Esophagus squamous epithelium (tissue), 5 donors: Measurements from ENCODE around the gene RBM4B. TPM values are rescaled to one million over a fixed set of nuclear protein-coding genes. Genes with fewer than 3 reads are reported as not detected.
"Not testable (repeated sequence)": the region's sequence is repeated elsewhere in the genome, so short reads cannot be mapped to it uniquely, and the experiment has no call there.

ENCODE experiments used
- DNase-seq: peaks from one replicate; lab custom pipeline; 2025; lab: John Stamatoyannopoulos, UW
- H3K27ac ChIP-seq, 4 donors: fragments of 200-600 bp; sonication (generic); one replicate each; pipeline ENCODE4 v1.5.1; 2016 to 2019; ENCODE audit warnings: mild to moderate bottlenecking in 1 of 4
- H3K27me3 ChIP-seq, 4 donors: fragments of 200-600 bp; sonication (generic); 1 replicate in 3 of 4; 2 replicates in 1 of 4; pipeline versions ENCODE4 v1.5.1 to v1.6.0; 2017 to 2021; ENCODE audit warnings: antibody characterized with exemption in 1 of 4
- H3K36me3 ChIP-seq, 3 donors: fragments of 200-600 bp; sonication (generic); one replicate each; pipeline ENCODE4 v1.5.1; 2016 to 2019
- H3K4me1 ChIP-seq, 3 donors: fragments of 200-600 bp; sonication (generic); one replicate each; pipeline ENCODE4 v1.5.1; 2017 to 2019
- H3K4me3 ChIP-seq, 4 donors: fragments of 200-600 bp; sonication (generic); 1 replicate in 3 of 4; 2 replicates in 1 of 4; pipeline ENCODE4 v1.5.1; 2016 to 2019; ENCODE audit warnings: mild to moderate bottlenecking in 2 of 4, moderate library complexity in 1 of 4
- H3K9me3 ChIP-seq, 3 donors: fragments of 200-600 bp; sonication (generic); one replicate each; pipeline ENCODE4 v1.5.1; 2016 to 2019
- POLR2A ChIP-seq, 4 donors: fragments of 450-650 bp; IDR thresholded peaks; one replicate each; pipeline ENCODE4 v1.6.1; 2017; ENCODE audit warnings: antibody characterized with exemption in 4 of 4, mild to moderate bottlenecking in 4 of 4, moderate library complexity in 3 of 4
- WGBS, 2 donors: methylation state at CpG; one replicate each; pipeline ENCODE4 v1.1.5; 2018; 5-methylcytosine and 5-hydroxymethylcytosine counted together
- intact Hi-C: fragments of 100-400 bp; cut with DNase I; formaldehyde crosslinking; loops from one replicate; pipeline ENCODE4 v1.15.0; 2022
- total RNA-seq, 4 donors: library from RNA; depleted of rRNA; stranded (reverse); fragments of >200 nt; gene quantifications; one replicate each; pipeline ENCODE4 v1.1.0, GENCODE V29; 2016
- TF ChIP-seq, protein P1 (sequence below), 6 experiments: fragments of 450-650 bp in 4 of 6; fragments of 200-600 bp in 2 of 6; sonication (generic) in 2 of 6; IDR thresholded peaks; one replicate each; pipeline ENCODE4 v1.5.1; 2016 to 2019; ENCODE audit warnings: antibody characterized with exemption in 6 of 6, mild to moderate bottlenecking in 4 of 6, moderate library complexity in 4 of 6
- donor health status: DM: yes; HTN: yes; CAD: no.

The RBM4B gene
- total RNA-seq, 4 donors from 2014 or later = 8.4 to 16.4 (median 9.2) TPM

GRCh38 chr11:66646828-66647227, 30.9 kb downstream of the RBM4B start:
- intact Hi-C loops = no loop called here
- 75 to 83% methylated on average over 4 of the region's 4 CpGs for WGBS, 2 donors
- no peaks in the 10 kb centered on the region for H3K9me3 ChIP-seq
- peaks cover 13 to 74% (median 33%) of the 10 kb centered on the region in 3 donors for H3K4me1 ChIP-seq
- no peak for DNase-seq
- H3K27me3 ChIP-seq = no peaks in the 10 kb centered on the region
- peaks cover 17 to 99% (median 40%) of the 10 kb centered on the region in 3 donors for H3K36me3 ChIP-seq
- TF ChIP-seq, protein P1, sequence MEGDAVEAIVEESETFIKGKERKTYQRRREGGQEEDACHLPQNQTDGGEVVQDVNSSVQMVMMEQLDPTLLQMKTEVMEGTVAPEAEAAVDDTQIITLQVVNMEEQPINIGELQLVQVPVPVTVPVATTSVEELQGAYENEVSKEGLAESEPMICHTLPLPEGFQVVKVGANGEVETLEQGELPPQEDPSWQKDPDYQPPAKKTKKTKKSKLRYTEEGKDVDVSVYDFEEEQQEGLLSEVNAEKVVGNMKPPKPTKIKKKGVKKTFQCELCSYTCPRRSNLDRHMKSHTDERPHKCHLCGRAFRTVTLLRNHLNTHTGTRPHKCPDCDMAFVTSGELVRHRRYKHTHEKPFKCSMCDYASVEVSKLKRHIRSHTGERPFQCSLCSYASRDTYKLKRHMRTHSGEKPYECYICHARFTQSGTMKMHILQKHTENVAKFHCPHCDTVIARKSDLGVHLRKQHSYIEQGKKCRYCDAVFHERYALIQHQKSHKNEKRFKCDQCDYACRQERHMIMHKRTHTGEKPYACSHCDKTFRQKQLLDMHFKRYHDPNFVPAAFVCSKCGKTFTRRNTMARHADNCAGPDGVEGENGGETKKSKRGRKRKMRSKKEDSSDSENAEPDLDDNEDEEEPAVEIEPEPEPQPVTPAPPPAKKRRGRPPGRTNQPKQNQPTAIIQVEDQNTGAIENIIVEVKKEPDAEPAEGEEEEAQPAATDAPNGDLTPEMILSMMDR (IDR thresholded peaks at IDR 0.05) = no peak
- TF ChIP-seq POLR2A (IDR thresholded peaks at IDR 0.05) = no peak
- H3K4me3 ChIP-seq = no peak overlapping the region
- H3K27ac ChIP-seq = no peak overlapping the region

DNA sequence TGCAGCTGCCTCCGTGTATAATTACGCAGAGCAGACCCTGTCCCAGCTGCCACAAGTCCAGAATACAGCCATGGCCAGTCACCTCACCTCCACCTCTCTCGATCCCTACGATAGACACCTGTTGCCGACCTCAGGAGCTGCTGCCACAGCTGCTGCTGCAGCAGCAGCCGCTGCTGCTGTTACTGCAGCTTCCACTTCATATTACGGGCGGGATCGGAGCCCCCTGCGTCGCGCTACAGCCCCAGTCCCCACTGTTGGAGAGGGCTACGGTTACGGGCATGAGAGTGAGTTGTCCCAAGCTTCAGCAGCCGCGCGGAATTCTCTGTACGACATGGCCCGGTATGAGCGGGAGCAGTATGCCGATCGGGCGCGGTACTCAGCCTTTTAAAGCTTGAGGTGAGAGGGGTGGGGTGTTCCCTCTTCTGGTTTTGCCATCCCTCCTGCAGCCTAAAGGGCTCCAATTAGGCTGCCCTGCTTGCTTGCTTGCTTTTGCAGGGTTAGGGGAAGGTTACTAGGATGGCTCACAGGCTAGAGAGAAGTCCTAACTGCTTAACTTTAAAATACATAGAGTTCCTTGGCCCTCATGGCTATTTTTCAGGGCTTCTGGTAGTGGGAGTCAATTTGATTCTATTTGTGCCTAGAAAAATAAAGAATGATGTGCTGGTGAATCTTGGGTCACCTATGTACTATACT, 33.8 kb downstream of the RBM4B start:
- TF ChIP-seq, protein P1 (IDR thresholded peaks at IDR 0.05) = no peak
- TF ChIP-seq POLR2A (IDR thresholded peaks at IDR 0.05) = no peak
- Histone ChIP-seq H3K27me3 (no peaks in the 10 kb centered on the region), H3K36me3 (peaks cover 21 to 93% (median 40%) of the 10 kb centered on the region in 3 donors), H3K9me3 (no peaks in the 10 kb centered on the region), H3K27ac (no peak overlapping the region), H3K4me1 (peaks cover 32 to 89% (median 55%) of the 10 kb centered on the region in 3 donors), H3K4me3 (peak overlapping the region in 2 of 4 donors; percentile 0 to 4)
- 85 to 93% methylated on average over 13 to 18 of the region's 24 CpGs for WGBS, 2 donors
- DNase-seq = no peak
- intact Hi-C loops = no loop called here

GRCh38 chr11:66641834-66642233, 35.9 kb downstream of the RBM4B start:
- WGBS, 2 donors = 8 to 14% methylated on average over 3 of the region's 3 CpGs
- Histone ChIP-seq H3K36me3 (peaks cover 21 to 72% (median 34%) of the 10 kb centered on the region in 3 donors), H3K27me3 (no peaks in the 10 kb centered on the region), H3K27ac (no peak overlapping the region), H3K4me3 (peak overlapping the region in 3 of 4 donors; percentile 1 to 86 (median 83)), H3K9me3 (no peaks in the 10 kb centered on the region), H3K4me1 (peaks cover 45 to 90% (median 68%) of the 10 kb centered on the region in 3 donors)
- TF ChIP-seq, protein P1 (IDR thresholded peaks at IDR 0.05) = no peak
- no peak for TF ChIP-seq POLR2A (IDR thresholded peaks at IDR 0.05)
- DNase-seq = no peak
- intact Hi-C loops = no loop called here

GRCh38 chr11:66639814-66640340, 37.8 kb downstream of the RBM4B start:
- H3K27me3 ChIP-seq, intact Hi-C loops, H3K9me3 ChIP-seq, DNase-seq: not testable (repeated sequence)
- Histone ChIP-seq H3K4me1 (peaks cover 47 to 83% (median 71%) of the 10 kb centered on the region in 3 donors), H3K4me3 (peak overlapping the region; percentile 60 to 89 (median 84)), H3K27ac (peak overlapping the region in 3 of 4 donors; percentile 93 to 96 (median 95)), H3K36me3 (peaks cover 16 to 57% (median 23%) of the 10 kb centered on the region in 3 donors)
- 54 to 61% methylated on average over 9 to 10 of the region's 10 CpGs for WGBS, 2 donors

DNA sequence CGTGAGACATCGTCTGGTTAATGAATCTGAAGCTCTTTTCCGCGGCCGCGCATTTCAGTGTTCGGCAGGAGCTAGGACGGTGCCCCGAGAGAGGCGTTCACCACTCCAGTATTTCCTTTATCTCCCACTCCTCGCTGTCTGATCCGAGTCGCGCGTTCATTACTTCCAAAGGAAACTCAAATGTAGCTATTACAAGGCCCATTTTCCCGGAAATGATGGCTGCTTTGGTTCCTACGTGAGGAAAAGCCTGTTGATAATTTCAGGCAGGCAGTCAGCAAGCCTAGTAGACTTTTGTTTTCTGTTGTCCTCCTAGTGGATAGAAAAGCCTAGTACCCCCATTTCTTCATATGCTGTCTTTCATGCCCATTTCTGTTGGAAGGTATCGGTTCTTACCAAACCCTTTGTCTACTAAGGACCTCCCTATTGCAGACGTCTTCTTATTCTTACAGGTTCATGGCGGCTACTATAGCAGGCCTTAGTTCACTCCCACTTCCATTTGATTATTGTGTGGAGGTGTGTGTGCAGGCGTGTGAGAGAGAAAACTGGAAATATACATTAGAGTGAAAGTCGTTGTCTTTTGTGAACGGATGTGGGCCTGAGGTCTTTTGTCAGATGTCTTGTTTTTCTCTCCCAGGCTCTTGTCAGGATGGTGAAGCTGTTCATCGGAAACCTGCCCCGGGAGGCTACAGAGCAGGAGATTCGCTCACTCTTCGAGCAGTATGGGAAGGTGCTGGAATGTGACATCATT, 38.4 kb downstream of the RBM4B start:
- peaks cover 47 to 77% (median 66%) of the 10 kb centered on the region in 3 donors for H3K4me1 ChIP-seq
- H3K27me3 ChIP-seq = no peaks in the 10 kb centered on the region
- intact Hi-C loops = no loop called here
- TF ChIP-seq, protein P1 (IDR thresholded peaks at IDR 0.05) = peak in 1 of 6 experiments; percentile 20
- TF ChIP-seq POLR2A (IDR thresholded peaks at IDR 0.05) = no peak
- H3K27ac ChIP-seq = peak overlapping the region; percentile 93 to 96 (median 94)
- peak overlapping the region; percentile 60 to 89 (median 84) for H3K4me3 ChIP-seq
- WGBS, 2 donors = 4% methylated on average over 25 to 26 of the region's 27 CpGs
- DNase-seq = no peak
- H3K36me3 ChIP-seq = peaks cover 16 to 57% (median 19%) of the 10 kb centered on the region in 3 donors
- H3K9me3 ChIP-seq = no peaks in the 10 kb centered on the region
